Neural progenitor cell (in vitro differentiated cells): ENCODE data around the gene SLC6A5.

Experiments used
- EZH2phosphoT487 ChIP-seq: fragments of 200-600 bp; sonication (generic); IDR thresholded peaks from 2 replicates; pipeline ENCODE4 v1.6.1; 2017; ENCODE audit warnings: antibody characterized with exemption
- TF ChIP-seq, protein P1 (sequence below): fragments of 200-600 bp; sonication (generic); IDR thresholded peaks from 2 replicates; pipeline ENCODE4 v1.5.1; 2017; ENCODE audit warnings: antibody characterized with exemption, mild to moderate bottlenecking

DNA sequence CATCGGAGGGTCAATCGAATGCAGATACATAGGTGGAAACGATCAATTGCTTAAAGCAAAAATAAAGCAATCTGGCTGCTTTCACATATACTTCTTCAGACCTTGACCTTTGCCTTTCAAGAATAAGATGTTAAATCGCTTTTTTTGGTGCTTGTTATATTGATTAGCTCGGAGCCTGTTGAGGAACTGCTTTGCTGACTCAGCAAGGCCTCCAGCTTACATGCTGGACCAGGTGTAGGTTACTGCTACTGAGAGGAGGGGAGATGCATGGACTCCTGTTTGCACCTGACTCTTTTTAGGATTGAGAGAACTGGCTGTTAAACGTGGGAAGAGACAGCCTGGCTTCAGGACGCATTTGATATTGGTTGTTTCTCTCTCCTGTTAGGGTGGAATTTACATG, 38.7 kb downstream of the SLC6A5 start:
- TF ChIP-seq, protein P1, sequence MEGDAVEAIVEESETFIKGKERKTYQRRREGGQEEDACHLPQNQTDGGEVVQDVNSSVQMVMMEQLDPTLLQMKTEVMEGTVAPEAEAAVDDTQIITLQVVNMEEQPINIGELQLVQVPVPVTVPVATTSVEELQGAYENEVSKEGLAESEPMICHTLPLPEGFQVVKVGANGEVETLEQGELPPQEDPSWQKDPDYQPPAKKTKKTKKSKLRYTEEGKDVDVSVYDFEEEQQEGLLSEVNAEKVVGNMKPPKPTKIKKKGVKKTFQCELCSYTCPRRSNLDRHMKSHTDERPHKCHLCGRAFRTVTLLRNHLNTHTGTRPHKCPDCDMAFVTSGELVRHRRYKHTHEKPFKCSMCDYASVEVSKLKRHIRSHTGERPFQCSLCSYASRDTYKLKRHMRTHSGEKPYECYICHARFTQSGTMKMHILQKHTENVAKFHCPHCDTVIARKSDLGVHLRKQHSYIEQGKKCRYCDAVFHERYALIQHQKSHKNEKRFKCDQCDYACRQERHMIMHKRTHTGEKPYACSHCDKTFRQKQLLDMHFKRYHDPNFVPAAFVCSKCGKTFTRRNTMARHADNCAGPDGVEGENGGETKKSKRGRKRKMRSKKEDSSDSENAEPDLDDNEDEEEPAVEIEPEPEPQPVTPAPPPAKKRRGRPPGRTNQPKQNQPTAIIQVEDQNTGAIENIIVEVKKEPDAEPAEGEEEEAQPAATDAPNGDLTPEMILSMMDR, result no peak
- no peak for TF ChIP-seq EZH2phosphoT487
